ENCODE data around the gene SHBG. TPM values are rescaled to one million over a fixed set of nuclear protein-coding genes. Genes with fewer than 3 reads are reported as not detected.

Gene SHBG
- total and polyA plus RNA-seq, 2 of the 8 experiments (the other 6 are each of a cell fraction or from before 2014, with no cell fraction given) = 1.1 to 1.2 TPM

GRCh38 chr17:7674934-7675333, 45.0 kb downstream of the SHBG start (continued):
- TF ChIP-seq YY1 (IDR thresholded peaks at IDR 0.05; ENCODE audit: low read depth, low read length) = no peak
- no peak for TF ChIP-seq FOSL1 (IDR thresholded peaks at IDR 0.05; ENCODE audit: insufficient read depth, low read depth, low read length)
- no peak for TF ChIP-seq NRF1 (IDR thresholded peaks at IDR 0.05; ENCODE audit: low read depth, low read length)
- TF ChIP-seq PHF8 (conservative IDR thresholded peaks at IDR 0.05; ENCODE audit: low read depth, low read length) = no peak
- no peak for TF ChIP-seq SP4 (IDR thresholded peaks at IDR 0.05; ENCODE audit: low read length)
